Esophagus muscularis mucosa (tissue), 4 donors: ENCODE data around the gene EBLN2.

Experiments
- CTCF ChIP-seq, 3 experiments: fragments of 200-600 bp in 2 of 3; fragments of 450-650 bp in 1 of 3; sonication (generic) in 2 of 3; IDR thresholded peaks; one replicate each; pipeline ENCODE4 v1.5.1; 2017 to 2019; ENCODE audit warnings: antibody characterized with exemption in 3 of 3, mild to moderate bottlenecking in 2 of 3, moderate library complexity in 1 of 3
- EP300 ChIP-seq: sonication (generic); formaldehyde crosslinking; IDR thresholded peaks from one replicate; pipeline ENCODE4 v1.6.1; 2017; ENCODE audit warnings: antibody characterized with exemption
- POLR2A ChIP-seq: fragments of 450-650 bp; IDR thresholded peaks from one replicate; pipeline ENCODE4 v1.6.1; 2017; ENCODE audit warnings: antibody characterized with exemption, moderate library complexity, mild to moderate bottlenecking, low read depth

- no peak for TF ChIP-seq CTCF (IDR thresholded peaks at IDR 0.05)
- TF ChIP-seq POLR2A: no peak
- TF ChIP-seq EP300: no peak
Observed at GRCh38 chr3:73045391-73045790, 16.1 kb upstream of the EBLN2 start.
